KMS-11 (cell line): Measurements from ENCODE around the gene CHRNA1.

Experiments used
- H2AFZ ChIP-seq: fragments of 200-600 bp; sonication (generic); 2 replicates; pipeline ENCODE4 v1.6.1; 2016; ENCODE audit warnings: antibody characterized with exemption, mixed run types, low read depth
- H3K27ac ChIP-seq: fragments of 200-600 bp; sonication (generic); 2 replicates; pipeline ENCODE4 v1.6.1; 2016; ENCODE audit warnings: mild to moderate bottlenecking, mixed run types
- H3K27me3 ChIP-seq: fragments of 200-600 bp; sonication (generic); 2 replicates; pipeline ENCODE4 v1.6.1; 2017; ENCODE audit warnings: mild to moderate bottlenecking, low read depth, mixed run types, moderate library complexity; ENCODE audit not compliant: insufficient read depth
- H3K36me3 ChIP-seq: fragments of 200-600 bp; sonication (generic); 2 replicates; pipeline ENCODE4 v1.6.1; 2017; ENCODE audit warnings: mild to moderate bottlenecking, mixed run types; ENCODE audit not compliant: insufficient read depth
- H3K4me1 ChIP-seq: fragments of 200-600 bp; sonication (generic); 2 replicates; pipeline ENCODE4 v1.6.1; 2016; ENCODE audit warnings: mild to moderate bottlenecking, low read depth, mixed run types; ENCODE audit not compliant: poor library complexity, severe bottlenecking
- H3K4me2 ChIP-seq: fragments of 200-600 bp; sonication (generic); 2 replicates; pipeline ENCODE4 v1.7.0; 2016; ENCODE audit warnings: mild to moderate bottlenecking, mixed run types
- H3K4me3 ChIP-seq: fragments of 200-600 bp; sonication (generic); IDR thresholded peaks from 2 replicates; pipeline ENCODE4 v1.6.1; 2017; ENCODE audit warnings: low read depth, low read length, mixed read lengths; ENCODE audit not compliant: insufficient read depth
- H3K79me2 ChIP-seq: fragments of 200-600 bp; sonication (generic); 2 replicates; pipeline ENCODE4 v1.6.1; 2016; ENCODE audit warnings: low read depth, mixed run types; ENCODE audit not compliant: insufficient read depth
- H3K9ac ChIP-seq: fragments of 200-600 bp; sonication (generic); 2 replicates; pipeline ENCODE4 v1.6.1; 2016; ENCODE audit warnings: mild to moderate bottlenecking, mixed run types
- H4K20me1 ChIP-seq: fragments of 200-600 bp; sonication (generic); 2 replicates; pipeline ENCODE4 v1.6.1; 2016; ENCODE audit warnings: mild to moderate bottlenecking, mixed run types; ENCODE audit not compliant: insufficient read depth
- CTCF ChIP-seq: fragments of 200-600 bp; sonication (generic); conservative IDR thresholded peaks from 2 replicates; pipeline ENCODE4 v1.6.1; 2017; ENCODE audit warnings: low read depth, mild to moderate bottlenecking, antibody characterized with exemption, low read length, moderate library complexity, mixed read lengths

Gene CHRNA1

GRCh38 chr2:174765576-174765975 is 1.3 kb upstream of the CHRNA1 start:
- Histone ChIP-seq H3K4me3 (no peak overlapping the region), H3K79me2 (no peaks in the 10 kb centered on the region), H3K27ac (peak overlapping the region; percentile 72; the same call in 1 of the 2 replicates), H3K36me3 (no peaks in the 10 kb centered on the region), H3K9ac (no peak overlapping the region), H3K27me3 (no peaks in the 10 kb centered on the region), H3K4me2 (no peak overlapping the region), H2AFZ (no peak overlapping the region), H4K20me1 (no peaks in the 10 kb centered on the region), H3K4me1 (peaks cover 54% of the 10 kb centered on the region)
- no peak for TF ChIP-seq CTCF

GRCh38 chr2:174763780-174764179 is 492 bp downstream of the CHRNA1 start:
- Histone ChIP-seq H3K27ac (peak overlapping the region; percentile 72), H3K4me3 (no peak overlapping the region), H3K36me3 (no peaks in the 10 kb centered on the region), H3K79me2 (no peaks in the 10 kb centered on the region), H3K27me3 (no peaks in the 10 kb centered on the region), H3K4me1 (peaks cover 54% of the 10 kb centered on the region), H3K9ac (peak overlapping the region; percentile 45; the same call in 1 of the 2 replicates), H4K20me1 (no peaks in the 10 kb centered on the region), H3K4me2 (peak overlapping the region; percentile 93), H2AFZ (peak overlapping the region; percentile 68; the same call in 1 of the 2 replicates)
- TF ChIP-seq CTCF: no peak

- H3K36me3 ChIP-seq: no peaks in the 10 kb centered on the region
- H3K4me3 ChIP-seq: no peak overlapping the region
- no peaks in the 10 kb centered on the region for H3K79me2 ChIP-seq
- H4K20me1 ChIP-seq: no peaks in the 10 kb centered on the region
- H3K9ac ChIP-seq: no peak overlapping the region
- peaks cover 54% of the 10 kb centered on the region for H3K4me1 ChIP-seq
- H3K4me2 ChIP-seq: peak overlapping the region; percentile 93; the same call in 1 of the 2 replicates
- no peak overlapping the region for H3K27ac ChIP-seq
- H2AFZ ChIP-seq: no peak overlapping the region
- TF ChIP-seq CTCF: no peak
- no peaks in the 10 kb centered on the region for H3K27me3 ChIP-seq
These were observed 1.8 kb downstream of the CHRNA1 start for GRCh38 chr2:174762464-174762863.

- no peak overlapping the region for H3K4me3 ChIP-seq
- no peak overlapping the region for H2AFZ ChIP-seq
- H3K4me2 ChIP-seq: peak overlapping the region; percentile 93; the same call in 1 of the 2 replicates
- no peak overlapping the region for H3K9ac ChIP-seq
- H3K27me3 ChIP-seq: no peaks in the 10 kb centered on the region
- H3K4me1 ChIP-seq: peaks cover 54% of the 10 kb centered on the region
- no peaks in the 10 kb centered on the region for H3K36me3 ChIP-seq
- no peaks in the 10 kb centered on the region for H3K79me2 ChIP-seq
- TF ChIP-seq CTCF: no peak
- no peaks in the 10 kb centered on the region for H4K20me1 ChIP-seq
- H3K27ac ChIP-seq: no peak overlapping the region
These were observed 2.4 kb downstream of the CHRNA1 start for GRCh38 chr2:174761837-174762236.
